22Rv1 (cell line): ENCODE measurements around the gene FIG4.
"Not testable (repeated sequence)": the region's sequence is repeated elsewhere in the genome, so short reads cannot be mapped to it uniquely, and the experiment has no call there.

Source experiments
- H3K27ac ChIP-seq: fragments of 450-650 bp; 2 replicates; pipeline ENCODE4 v1.5.1; 2017
- CTCF ChIP-seq: fragments of 450-650 bp; IDR thresholded peaks from 2 replicates; pipeline ENCODE4 v1.5.1; 2017; ENCODE audit warnings: mild to moderate bottlenecking
- ZFX ChIP-seq: fragments of 450-650 bp; IDR thresholded peaks from 2 replicates; pipeline ENCODE4 v1.6.1; 2017; ENCODE audit warnings: antibody characterized with exemption, borderline replicate concordance

Gene FIG4

GRCh38 chr6:109715616-109716015 lies 24.5 kb downstream of the FIG4 start:
- no peak overlapping the region for H3K27ac ChIP-seq
- no peak for TF ChIP-seq ZFX
- no peak for TF ChIP-seq CTCF

- H3K27ac ChIP-seq: no peak overlapping the region
- TF ChIP-seq ZFX (no peak), CTCF (no peak)
Observed at GRCh38 chr6:109717971-109718370, 26.9 kb downstream of the FIG4 start.

GRCh38 chr6:109718991-109719390 lies 27.9 kb downstream of the FIG4 start:
- H3K27ac ChIP-seq: no peak overlapping the region
- TF ChIP-seq ZFX (no peak), CTCF (no peak)

GRCh38 chr6:109720311-109720710 lies 29.2 kb downstream of the FIG4 start:
- TF ChIP-seq ZFX (no peak), CTCF (no peak)
- H3K27ac ChIP-seq: no peak overlapping the region

- TF ChIP-seq ZFX (no peak), CTCF (no peak)
Observed at GRCh38 chr6:109722011-109722410, 30.9 kb downstream of the FIG4 start.

GRCh38 chr6:109722564-109723254 lies 31.6 kb downstream of the FIG4 start:
- TF ChIP-seq ZFX (no peak), CTCF (no peak)
- H3K27ac ChIP-seq: no peak overlapping the region

More at GRCh38 chr6:109722011-109722410, 30.9 kb downstream of the FIG4 start:
- H3K27ac ChIP-seq: no peak overlapping the region

GRCh38 chr6:109725250-109725649 lies 34.2 kb downstream of the FIG4 start:
- H3K27ac ChIP-seq: not testable (repeated sequence)
